Gastrocnemius medialis (tissue), 4 donors: ENCODE results near the gene NTM.

Experiments
- POLR2A ChIP-seq, 2 donors: fragments of 450-650 bp; IDR thresholded peaks; one replicate each; pipeline ENCODE4 v1.6.1; 2017; ENCODE audit warnings: antibody characterized with exemption in 2 of 2, mild to moderate bottlenecking in 2 of 2, moderate library complexity in 2 of 2
- TF ChIP-seq, protein P1 (sequence below), 5 experiments: fragments of 450-650 bp in 3 of 5; fragments of 200-600 bp in 2 of 5; sonication (generic) in 2 of 5; IDR thresholded peaks in 4 of 5; conservative IDR thresholded peaks in 1 of 5; 1 replicate in 4 of 5; 2 replicates in 1 of 5; pipeline ENCODE4 v1.5.1; 2016 to 2019; ENCODE audit warnings: antibody characterized with exemption in 5 of 5, mild to moderate bottlenecking in 3 of 5, moderate library complexity in 3 of 5

DNA sequence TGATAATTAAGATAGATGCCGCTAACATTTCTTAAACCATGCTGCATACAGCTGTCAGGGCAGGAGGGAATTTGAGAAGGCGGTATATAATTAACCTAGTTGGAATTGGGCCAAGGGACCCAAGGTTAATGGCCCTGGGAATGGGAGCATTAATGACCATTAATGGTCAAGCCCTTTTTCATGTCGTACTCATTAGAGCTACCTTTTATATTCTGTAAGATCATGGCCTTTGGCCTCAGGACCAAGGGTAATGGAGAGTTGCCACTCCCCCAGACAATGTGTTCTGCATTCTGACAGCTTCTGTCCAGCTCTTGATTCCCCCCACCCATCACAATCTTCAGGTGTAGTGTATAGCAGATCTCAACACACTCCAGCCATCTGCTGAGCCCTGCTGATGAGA, 111.6 kb downstream of the NTM start:
- TF ChIP-seq, protein P1, sequence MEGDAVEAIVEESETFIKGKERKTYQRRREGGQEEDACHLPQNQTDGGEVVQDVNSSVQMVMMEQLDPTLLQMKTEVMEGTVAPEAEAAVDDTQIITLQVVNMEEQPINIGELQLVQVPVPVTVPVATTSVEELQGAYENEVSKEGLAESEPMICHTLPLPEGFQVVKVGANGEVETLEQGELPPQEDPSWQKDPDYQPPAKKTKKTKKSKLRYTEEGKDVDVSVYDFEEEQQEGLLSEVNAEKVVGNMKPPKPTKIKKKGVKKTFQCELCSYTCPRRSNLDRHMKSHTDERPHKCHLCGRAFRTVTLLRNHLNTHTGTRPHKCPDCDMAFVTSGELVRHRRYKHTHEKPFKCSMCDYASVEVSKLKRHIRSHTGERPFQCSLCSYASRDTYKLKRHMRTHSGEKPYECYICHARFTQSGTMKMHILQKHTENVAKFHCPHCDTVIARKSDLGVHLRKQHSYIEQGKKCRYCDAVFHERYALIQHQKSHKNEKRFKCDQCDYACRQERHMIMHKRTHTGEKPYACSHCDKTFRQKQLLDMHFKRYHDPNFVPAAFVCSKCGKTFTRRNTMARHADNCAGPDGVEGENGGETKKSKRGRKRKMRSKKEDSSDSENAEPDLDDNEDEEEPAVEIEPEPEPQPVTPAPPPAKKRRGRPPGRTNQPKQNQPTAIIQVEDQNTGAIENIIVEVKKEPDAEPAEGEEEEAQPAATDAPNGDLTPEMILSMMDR (IDR thresholded peaks at IDR 0.05 in 4 of 5, conservative IDR thresholded peaks at IDR 0.05 in 1 of 5) = no peak
- TF ChIP-seq POLR2A (IDR thresholded peaks at IDR 0.05) = no peak
